A549 (cell line): ENCODE data around the gene MED13L.

ENCODE experiments used
- CHD2 ChIP-seq: fragments of 150-350 bp; IDR thresholded peaks from 2 replicates; pipeline ENCODE4 v1.6.1; 2014; ENCODE audit warnings: low read length; ENCODE audit not compliant: partially characterized antibody
- CTCF ChIP-seq: fragments of >200 bp; sonication (Bioruptor Twin); formaldehyde crosslinking; IDR thresholded peaks from 3 replicates; pipeline ENCODE4 v1.5.1; 2016
- EP300 ChIP-seq, 2 experiments: fragments of >200 bp; sonication (Bioruptor Twin); formaldehyde crosslinking; IDR thresholded peaks; 2 replicates in 1 of 2; 3 replicates in 1 of 2; pipeline ENCODE4 v1.6.1; 2016 to 2017
- HMGXB4 ChIP-seq: fragments of 250-450 bp; sonication (Bioruptor Pico); IDR thresholded peaks from 2 replicates; pipeline ENCODE4 v1.5.0; 2021; ENCODE audit warnings: mild to moderate bottlenecking, moderate library complexity, borderline replicate concordance
- MAFK ChIP-seq: fragments of 450-650 bp; IDR thresholded peaks from 2 replicates; pipeline ENCODE4 v1.6.1; 2014; ENCODE audit not compliant: partially characterized antibody
- NPAS2 ChIP-seq: fragments of 250-450 bp; sonication (Bioruptor Pico); IDR thresholded peaks from 2 replicates; pipeline ENCODE4 v1.8.0; 2022; ENCODE audit warnings: mild to moderate bottlenecking, moderate library complexity, borderline replicate concordance
- POLR2A ChIP-seq: IDR thresholded peaks from 2 replicates; pipeline ENCODE4 v1.6.1; 2012; ENCODE audit warnings: mild to moderate bottlenecking, low read length
- RCOR1 ChIP-seq: fragments of 150-350 bp; IDR thresholded peaks from 2 replicates; pipeline ENCODE4 v1.6.1; 2014; ENCODE audit warnings: antibody characterized with exemption, low read length, low read depth

- TF ChIP-seq POLR2A (no peak), CHD2 (no peak), HMGXB4 (CRISPR knock-in tag) (no peak), NPAS2 (CRISPR knock-in tag) (no peak), EP300 (IDR thresholded peaks at IDR 0.05) (no peak), MAFK (no peak), CTCF (no peak), RCOR1 (no peak)
Observed at GRCh38 chr12:115914122-115914521, 363.4 kb downstream of the MED13L start.
